Measurements from ENCODE around the gene CITED2. TPM values are rescaled to one million over a fixed set of nuclear protein-coding genes. Genes with fewer than 3 reads are reported as not detected.

The CITED2 gene
- total RNA-seq, 3 donors from 2014 or later = 73.9 to 103 (median 88.1) TPM

- no peak overlapping the region for H3K4me3 ChIP-seq
- no peaks in the 10 kb centered on the region for H3K4me1 ChIP-seq (ENCODE audit: low read depth)
- DNase-seq (no peak), ATAC-seq (no peak)
- intact Hi-C loops (cut with DNase I, micrococcal nuclease) = loop anchor here in 1 of 2 donors (5.0 kb wide), 1 partner anchor 127 kb away; no protein-coding TSS in a partner anchor
- no peak for TF ChIP-seq CTCF (IDR thresholded peaks at IDR 0.05)
- no peaks in the 10 kb centered on the region for H3K36me3 ChIP-seq (ENCODE audit: low read depth)
- H3K9me3 ChIP-seq = no peaks in the 10 kb centered on the region
Observed at GRCh38 chr6:139349464-139350020, 24.9 kb downstream of the CITED2 start.

DNA sequence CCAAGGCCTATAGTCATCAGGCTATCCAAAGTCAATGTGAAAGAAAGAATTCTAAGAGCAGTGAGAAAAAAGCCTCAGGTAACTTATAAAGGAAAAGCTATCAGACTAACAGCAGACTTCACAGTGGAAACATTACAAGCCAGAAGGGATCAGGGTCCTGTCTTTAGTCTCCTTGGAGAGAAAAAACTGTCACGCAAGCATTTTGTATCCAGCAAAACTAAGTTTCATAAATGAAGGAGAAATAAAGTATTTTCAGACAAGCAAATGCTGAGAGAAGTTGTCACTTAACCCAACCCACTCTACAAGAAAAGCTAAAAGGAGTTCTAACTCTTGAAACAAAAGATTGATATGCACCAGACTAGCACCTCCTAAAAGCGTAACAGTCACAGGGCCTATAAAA lies 28.1 kb downstream of the CITED2 start:
- H3K4me1 ChIP-seq (ENCODE audit: low read depth) = no peaks in the 10 kb centered on the region
- no peaks in the 10 kb centered on the region for H3K36me3 ChIP-seq (ENCODE audit: low read depth)
- ATAC-seq (no peak), DNase-seq (no peak)
- TF ChIP-seq CTCF (IDR thresholded peaks at IDR 0.05) = no peak
- no peak overlapping the region for H3K4me3 ChIP-seq
- H3K9me3 ChIP-seq = no peaks in the 10 kb centered on the region
- intact Hi-C loops (cut with DNase I, micrococcal nuclease) = loop anchor here in 1 of 2 donors (5.0 kb wide), 1 partner anchor 124 kb away; no protein-coding TSS in a partner anchor

- Histone ChIP-seq H3K4me3 (no peak overlapping the region), H3K9me3 (no peaks in the 10 kb centered on the region), H3K36me3 (ENCODE audit: low read depth) (no peaks in the 10 kb centered on the region), H3K4me1 (ENCODE audit: low read depth) (no peaks in the 10 kb centered on the region)
- no peak for TF ChIP-seq CTCF (IDR thresholded peaks at IDR 0.05)
- ATAC-seq (no peak), DNase-seq (no peak)
- intact Hi-C loops (cut with DNase I, micrococcal nuclease) = no loop called here
Observed at GRCh38 chr6:139344186-139344963, 30.1 kb downstream of the CITED2 start.

GRCh38 chr6:139343052-139343750 lies 31.2 kb downstream of the CITED2 start:
- H3K9me3 ChIP-seq = no peaks in the 10 kb centered on the region
- no peak for DNase-seq
- no peaks in the 10 kb centered on the region for H3K4me1 ChIP-seq (ENCODE audit: low read depth)
- H3K4me3 ChIP-seq = no peak overlapping the region
- ATAC-seq = peak; percentile 16
- intact Hi-C loops (cut with DNase I, micrococcal nuclease) = no loop called here
- TF ChIP-seq CTCF (IDR thresholded peaks at IDR 0.05) = no peak
- H3K36me3 ChIP-seq (ENCODE audit: low read depth) = no peaks in the 10 kb centered on the region

DNA sequence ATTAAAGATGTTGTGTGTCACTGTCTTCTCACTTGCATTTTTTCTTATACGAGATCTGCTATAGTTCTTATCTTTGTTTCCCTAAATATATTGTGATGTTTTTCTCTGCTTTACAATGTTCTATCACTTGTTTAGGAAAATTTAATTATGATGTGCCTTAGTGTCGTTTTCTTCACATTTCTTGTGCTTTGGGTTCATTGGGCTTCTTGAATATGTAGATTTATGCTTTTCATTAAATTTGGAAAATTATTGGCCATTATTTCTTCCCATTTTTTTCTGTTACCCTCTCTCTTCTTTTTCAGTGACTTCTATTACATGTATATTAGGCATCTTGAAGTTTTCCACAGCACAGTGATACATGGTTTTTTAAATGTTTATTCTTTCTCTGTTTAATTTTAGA lies 33.4 kb downstream of the CITED2 start:
- DNase-seq (no peak), ATAC-seq (no peak)
- no peak for TF ChIP-seq CTCF (IDR thresholded peaks at IDR 0.05)
- no peaks in the 10 kb centered on the region for H3K36me3 ChIP-seq (ENCODE audit: low read depth)
- H3K4me3 ChIP-seq = no peak overlapping the region
- no peaks in the 10 kb centered on the region for H3K9me3 ChIP-seq
- intact Hi-C loops (cut with DNase I, micrococcal nuclease) = no loop called here
- no peaks in the 10 kb centered on the region for H3K4me1 ChIP-seq (ENCODE audit: low read depth)

Measured in mucosa of descending colon (tissue), 3 donors.